OCI-LY3 (cell line): Measurements from ENCODE around the gene NLE1.

Experiments
- H2AFZ ChIP-seq: fragments of 200-600, 300-600 bp; shearing (Covaris generic); 2 replicates; pipeline ENCODE4 v1.6.0; 2014; ENCODE audit warnings: antibody characterized with exemption, low read depth, low read length
- H3K27ac ChIP-seq: fragments of 200-600, 300-600 bp; sonication (generic); 2 replicates; pipeline ENCODE4 v1.5.1; 2014; ENCODE audit warnings: mild to moderate bottlenecking, low read length, moderate library complexity, mixed read lengths
- H3K27me3 ChIP-seq: fragments of 200-600, 300-600 bp; sonication (generic); 2 replicates; pipeline ENCODE4 v1.6.1; 2014; ENCODE audit warnings: low read depth, low read length, mixed read lengths
- H3K36me3 ChIP-seq: fragments of 200-600, 300-600 bp; sonication (generic); replicated peaks from 2 replicates; pipeline ENCODE3; 2014; ENCODE audit warnings: low read depth, low read length, mixed read lengths
- H3K4me1 ChIP-seq: fragments of 300-600, 200-600 bp; sonication (generic); 2 replicates; pipeline ENCODE4 v1.6.1; 2014; ENCODE audit warnings: low read length, mixed read lengths
- H3K4me2 ChIP-seq: fragments of 200-600, 300-600 bp; sonication (generic); 2 replicates; pipeline ENCODE4 v1.6.1; 2014; ENCODE audit warnings: low read length, mixed read lengths
- H3K4me3 ChIP-seq: fragments of 300-600, 200-600 bp; sonication (generic); 2 replicates; pipeline ENCODE4 v1.5.1; 2014; ENCODE audit warnings: antibody characterized with exemption, mild to moderate bottlenecking, low read length, moderate library complexity
- H3K79me2 ChIP-seq: fragments of 300-600, 200-600 bp; shearing (Covaris generic); 2 replicates; pipeline ENCODE4 v1.6.1; 2014; ENCODE audit warnings: mild to moderate bottlenecking, low read length, mixed read lengths
- H3K9ac ChIP-seq: fragments of 300-600, 200-600 bp; shearing (Covaris generic); 2 replicates; pipeline ENCODE4 v1.6.0; 2014; ENCODE audit warnings: mild to moderate bottlenecking, low read length, moderate library complexity
- H3K9me3 ChIP-seq: fragments of 200-600, 300-600 bp; shearing (Covaris generic); 2 replicates; pipeline ENCODE4 v1.6.1; 2014; ENCODE audit warnings: low read length, mixed read lengths; ENCODE audit not compliant: insufficient read depth
- H4K20me1 ChIP-seq: fragments of 200-600, 300-600 bp; sonication (generic); 2 replicates; pipeline ENCODE4 v1.6.1; 2016; ENCODE audit warnings: low read length, mixed read lengths; ENCODE audit not compliant: insufficient read depth
- EZH2phosphoT487 ChIP-seq: fragments of 200-600 bp; shearing (Covaris generic); IDR thresholded peaks from 2 replicates; pipeline ENCODE4 v1.6.1; 2018; ENCODE audit warnings: antibody characterized with exemption, mixed run types, low read depth
- TF ChIP-seq, protein P1 (sequence below): fragments of 200-600, 300-600 bp; sonication (generic); IDR thresholded peaks from 2 replicates; pipeline ENCODE4 v1.5.1; 2014; ENCODE audit warnings: antibody characterized with exemption, low read length, low read depth

The NLE1 gene

DNA sequence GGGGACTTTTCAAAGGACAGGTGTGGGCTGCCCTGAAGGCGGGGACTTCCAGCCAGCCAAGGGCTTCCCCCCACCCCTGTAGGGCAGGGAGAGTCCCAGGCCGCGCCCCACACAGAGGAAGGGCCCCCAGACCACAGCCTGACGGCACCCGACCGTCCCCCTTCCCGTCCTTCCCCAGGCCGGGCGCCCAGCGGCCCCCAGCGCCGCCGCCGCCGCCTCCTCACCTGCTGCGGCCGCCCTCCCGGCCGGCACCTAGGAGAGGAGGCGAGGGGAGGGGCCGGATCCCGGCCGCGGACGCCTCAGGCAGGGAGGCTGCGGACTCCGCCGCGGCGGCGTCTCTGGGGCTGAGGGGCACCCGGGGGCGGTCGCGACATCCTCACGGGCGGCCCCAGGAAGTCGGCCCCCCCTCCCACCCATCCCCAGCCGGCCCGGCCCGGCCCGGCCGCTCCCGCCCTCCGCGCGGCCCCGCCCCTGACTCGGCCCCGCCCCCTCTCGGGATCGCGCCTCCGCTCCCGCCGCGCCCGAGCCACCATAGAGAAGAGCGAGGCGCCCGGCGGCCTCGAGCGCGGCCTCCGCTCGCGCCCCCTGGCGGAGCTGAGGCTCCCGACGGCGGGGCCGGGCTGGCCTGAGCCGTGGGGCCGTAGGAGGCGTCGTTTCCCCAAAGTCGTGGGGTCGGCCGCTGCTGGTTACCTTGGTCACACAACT is 53.1 kb downstream of the NLE1 start:
- Histone ChIP-seq H3K4me1 (peaks cover 21% of the 10 kb centered on the region), H3K4me2 (peak overlapping the region; percentile 91), H3K27ac (peak overlapping the region; percentile 86), H3K4me3 (peak overlapping the region; percentile 91), H3K79me2 (peaks cover 46% of the 10 kb centered on the region), H2AFZ (peak overlapping the region; percentile 69), H3K9ac (peak overlapping the region; percentile 90), H3K27me3 (no peaks in the 10 kb centered on the region), H3K9me3 (no peaks in the 10 kb centered on the region), H4K20me1 (no peaks in the 10 kb centered on the region), H3K36me3 (no peaks in the 10 kb centered on the region)
- TF ChIP-seq EZH2phosphoT487: no peak
- TF ChIP-seq, protein P1, sequence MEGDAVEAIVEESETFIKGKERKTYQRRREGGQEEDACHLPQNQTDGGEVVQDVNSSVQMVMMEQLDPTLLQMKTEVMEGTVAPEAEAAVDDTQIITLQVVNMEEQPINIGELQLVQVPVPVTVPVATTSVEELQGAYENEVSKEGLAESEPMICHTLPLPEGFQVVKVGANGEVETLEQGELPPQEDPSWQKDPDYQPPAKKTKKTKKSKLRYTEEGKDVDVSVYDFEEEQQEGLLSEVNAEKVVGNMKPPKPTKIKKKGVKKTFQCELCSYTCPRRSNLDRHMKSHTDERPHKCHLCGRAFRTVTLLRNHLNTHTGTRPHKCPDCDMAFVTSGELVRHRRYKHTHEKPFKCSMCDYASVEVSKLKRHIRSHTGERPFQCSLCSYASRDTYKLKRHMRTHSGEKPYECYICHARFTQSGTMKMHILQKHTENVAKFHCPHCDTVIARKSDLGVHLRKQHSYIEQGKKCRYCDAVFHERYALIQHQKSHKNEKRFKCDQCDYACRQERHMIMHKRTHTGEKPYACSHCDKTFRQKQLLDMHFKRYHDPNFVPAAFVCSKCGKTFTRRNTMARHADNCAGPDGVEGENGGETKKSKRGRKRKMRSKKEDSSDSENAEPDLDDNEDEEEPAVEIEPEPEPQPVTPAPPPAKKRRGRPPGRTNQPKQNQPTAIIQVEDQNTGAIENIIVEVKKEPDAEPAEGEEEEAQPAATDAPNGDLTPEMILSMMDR: peak; percentile 71

DNA sequence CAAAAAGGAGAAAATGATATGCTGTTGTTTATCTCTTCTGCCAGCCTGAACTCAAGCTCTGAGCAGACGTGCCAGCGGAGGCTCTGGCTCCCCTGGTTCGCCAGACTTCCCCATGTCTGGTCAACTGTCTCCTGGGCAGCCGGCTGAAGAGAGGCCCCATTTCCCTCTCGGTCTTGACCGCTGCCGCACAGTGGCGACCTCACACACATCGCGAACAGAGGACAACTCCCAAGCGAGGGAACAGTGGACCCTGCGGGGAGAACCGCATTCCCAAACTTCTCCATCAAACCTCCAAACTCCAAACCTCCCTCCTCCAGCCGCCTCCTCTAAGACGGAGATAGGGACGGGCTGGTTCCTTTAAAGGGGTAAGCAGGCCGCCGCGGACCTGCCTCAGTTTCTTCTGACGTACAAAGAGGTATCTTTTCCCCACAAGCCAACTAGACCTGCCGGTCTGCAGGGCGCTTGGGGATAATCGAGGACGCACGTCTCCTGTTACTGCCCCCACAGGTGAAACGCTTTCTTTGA is 53.7 kb downstream of the NLE1 start:
- Histone ChIP-seq H3K36me3 (no peaks in the 10 kb centered on the region), H3K9ac (peak overlapping the region; percentile 90), H3K79me2 (peaks cover 52% of the 10 kb centered on the region), H3K4me2 (peak overlapping the region; percentile 70), H3K4me1 (peaks cover 21% of the 10 kb centered on the region), H3K27me3 (no peaks in the 10 kb centered on the region), H3K4me3 (peak overlapping the region; percentile 91), H4K20me1 (no peaks in the 10 kb centered on the region), H3K27ac (peak overlapping the region; percentile 86), H3K9me3 (no peaks in the 10 kb centered on the region), H2AFZ (0 out of 2 replicates have a peak overlapping the region, but pooled peaks have one; percentile 3)
- TF ChIP-seq EZH2phosphoT487: no peak
- TF ChIP-seq, protein P1: peak; percentile 10; the same call in 1 of the 2 replicates

DNA sequence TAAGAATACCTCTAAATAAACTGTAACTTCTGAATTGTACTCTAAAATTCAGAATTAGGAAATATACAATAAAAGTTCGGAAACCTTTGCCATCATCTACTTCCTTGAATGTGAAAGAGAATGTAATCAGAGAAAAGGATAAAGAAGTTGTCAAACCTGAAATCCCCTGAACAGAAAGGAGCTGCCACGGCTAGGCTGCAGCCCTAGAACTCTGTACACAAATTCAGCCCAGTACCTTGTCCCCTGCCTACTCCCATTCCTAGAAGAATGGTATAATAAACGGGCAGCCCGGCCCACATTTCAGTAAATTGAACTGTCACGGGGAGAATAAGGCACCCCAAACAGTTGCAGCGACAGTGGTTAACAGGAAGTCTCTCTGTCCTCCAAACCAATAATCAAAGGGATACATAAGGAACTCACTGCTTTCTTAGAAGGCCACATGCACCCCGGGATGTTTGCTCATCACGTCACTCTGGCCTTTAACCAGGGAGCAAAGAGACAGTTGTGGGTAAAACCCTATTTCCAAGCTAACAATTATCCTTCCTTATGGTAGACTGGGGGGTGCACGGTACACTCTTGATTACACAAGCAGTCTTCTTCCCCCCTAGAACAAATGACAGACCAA is 54.3 kb downstream of the NLE1 start:
- no peaks in the 10 kb centered on the region for H3K9me3 ChIP-seq
- peaks cover 57% of the 10 kb centered on the region for H3K79me2 ChIP-seq
- no peaks in the 10 kb centered on the region for H3K36me3 ChIP-seq
- TF ChIP-seq, protein P1: no peak
- no peak for TF ChIP-seq EZH2phosphoT487
- no peaks in the 10 kb centered on the region for H3K27me3 ChIP-seq
- H3K4me2 ChIP-seq: peak overlapping the region; percentile 70
- no peaks in the 10 kb centered on the region for H4K20me1 ChIP-seq
- H3K27ac ChIP-seq: peak overlapping the region; percentile 86
- no peak overlapping the region for H2AFZ ChIP-seq
- H3K4me1 ChIP-seq: peaks cover 26% of the 10 kb centered on the region
- H3K9ac ChIP-seq: peak overlapping the region; percentile 90
- H3K4me3 ChIP-seq: peak overlapping the region; percentile 91

DNA sequence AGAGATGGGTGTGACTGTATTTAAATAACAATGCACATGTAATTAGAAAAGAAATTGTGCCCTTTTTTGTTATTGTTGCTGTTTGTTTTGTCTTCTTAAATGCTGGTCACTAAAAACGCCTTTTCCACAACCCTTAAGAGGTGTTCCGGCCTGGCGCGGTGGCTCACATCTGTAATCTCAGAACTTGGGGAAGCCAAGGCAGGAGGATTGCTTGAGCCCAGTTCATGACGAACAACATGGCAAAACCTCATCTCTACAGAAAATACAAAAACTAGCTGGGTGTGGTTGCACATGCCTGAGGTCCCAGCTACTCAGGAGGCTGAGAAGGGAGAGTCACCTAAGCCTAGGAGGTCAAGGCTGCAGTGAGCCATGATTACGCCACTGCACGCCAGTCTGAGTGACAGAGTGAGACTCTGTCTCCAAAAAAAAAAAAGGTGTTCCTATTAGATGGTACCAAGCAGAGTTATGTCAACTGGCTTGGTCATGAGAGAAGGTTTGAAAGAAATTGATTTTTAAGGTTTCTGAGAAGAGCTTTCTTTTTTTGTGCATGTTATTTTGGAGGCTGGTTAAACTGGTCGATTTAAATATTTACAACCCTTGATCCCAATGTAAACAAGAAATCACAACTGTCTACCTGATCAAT is 55.1 kb downstream of the NLE1 start:
- TF ChIP-seq, protein P1: no peak
- no peak for TF ChIP-seq EZH2phosphoT487
- Histone ChIP-seq H3K36me3 (no peaks in the 10 kb centered on the region), H2AFZ (no peak overlapping the region), H3K27me3 (no peaks in the 10 kb centered on the region), H4K20me1 (no peaks in the 10 kb centered on the region), H3K79me2 (peaks cover 65% of the 10 kb centered on the region), H3K27ac (peak overlapping the region; percentile 86; the same call in 1 of the 2 replicates), H3K4me3 (peak overlapping the region; percentile 91), H3K4me1 (peaks cover 34% of the 10 kb centered on the region), H3K9ac (peak overlapping the region; percentile 90), H3K4me2 (peak overlapping the region; percentile 70), H3K9me3 (no peaks in the 10 kb centered on the region)
